K562 (cell line): ENCODE measurements around the gene HMGN1. TPM values are rescaled to one million over a fixed set of nuclear protein-coding genes. Genes with fewer than 3 reads are reported as not detected.

ENCODE experiments used
- CHD7 ChIP-seq: fragments of 200-600 bp; sonication (generic); IDR thresholded peaks from one replicate; pipeline ENCODE4 v1.6.1; 2012; ENCODE audit warnings: mild to moderate bottlenecking, low read depth, low read length, inconsistent platforms
- FOXK2 ChIP-seq, 2 experiments: fragments of 450-650 bp; IDR thresholded peaks in 1 of 2; conservative IDR thresholded peaks in 1 of 2; 2 replicates each; pipeline ENCODE4 v1.6.1; 2016; ENCODE audit warnings: low read depth in 2 of 2, mild to moderate bottlenecking in 1 of 2
- MGA ChIP-seq: fragments of 450-650 bp; IDR thresholded peaks from 2 replicates; pipeline ENCODE4 v1.6.1; 2016; ENCODE audit warnings: mild to moderate bottlenecking, moderate library complexity
- polyA plus RNA-seq, 8 experiments: library from polyadenylated mRNA; depleted of rRNA in 4 of 8; stranded (reverse) in 5 of 8; unstranded in 3 of 8; fragments of >200 nt; fragmentation: Nextera tagmentation in 2 of 8; fragmentation: Illumina TruSeq in 1 of 8; extraction: Ambion mirVana in 2 of 8; extraction: Trizol in 1 of 8; gene quantifications; 2 replicates each; pipeline versions ENCODE4 v1.2.1 to v1.2.3, GENCODE V29; 2011 to 2014; ENCODE audit warnings: inconsistent platforms in 1 of 8, missing spikeins in 1 of 8
- total RNA-seq, 7 experiments: library from RNA; depleted of rRNA in 6 of 7; stranded (reverse); fragments of >200 nt in 6 of 7; fragmentation: Illumina TruSeq in 2 of 7; extraction: Trizol in 2 of 7; gene quantifications; 2 replicates each; pipeline versions ENCODE4 v1.2.1 to v1.2.3, GENCODE V29; 2011 to 2021; ENCODE audit warnings: low replicate concordance in 1 of 7

Gene HMGN1
- total and polyA plus RNA-seq, 9 of the 15 experiments (the other 6 are each of a cell fraction or from before 2014, with no cell fraction given): 124 to 626 (median 498) TPM

- TF ChIP-seq MGA: 0 out of 2 replicates have a peak, but pooled peaks have one; percentile 37
- peak; percentile 40 to 50; a peak in 3 of 4 replicates for TF ChIP-seq FOXK2 (conservative IDR thresholded peaks at IDR 0.05 in 1 of 2, IDR thresholded peaks at IDR 0.05 in 1 of 2; ENCODE audit: low read depth in 2 of 2)
- no peak for TF ChIP-seq CHD7
These were observed 28.7 kb upstream of the HMGN1 start (continued) for GRCh38 chr21:39377444-39378050.
